HEK293T (cell line): ENCODE measurements around the gene POMGNT1.

Experiments
- FOXK2 ChIP-seq: fragments of 450-650 bp; IDR thresholded peaks from 2 replicates; pipeline ENCODE4 v1.6.1; 2016; ENCODE audit warnings: mild to moderate bottlenecking
- SP1 ChIP-seq: fragments of 450-650 bp; IDR thresholded peaks from 2 replicates; pipeline ENCODE4 v1.6.1; 2017

DNA sequence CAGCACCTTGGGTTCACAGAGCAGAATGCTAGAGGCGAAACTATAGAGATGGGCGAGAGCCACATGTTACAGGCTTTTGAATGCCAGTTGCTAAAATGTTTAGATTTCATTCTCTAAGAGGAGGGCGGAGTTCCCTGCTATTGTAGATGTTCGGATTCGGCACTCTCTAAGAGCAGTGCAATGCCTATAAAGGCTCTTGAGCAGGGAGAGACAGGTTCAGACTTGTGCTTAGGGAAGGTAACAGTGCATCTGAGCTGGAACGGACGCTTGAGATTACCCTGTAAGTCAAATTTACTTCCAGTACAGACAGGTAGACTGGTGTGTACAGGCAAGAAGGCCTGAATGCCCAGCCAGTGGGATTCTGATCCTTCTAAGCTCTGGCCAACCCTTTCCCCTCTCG lies 20.2 kb upstream of the POMGNT1 start:
- TF ChIP-seq SP1 (no peak), FOXK2 (no peak)
